PFSK-1 (cell line): Measurements from ENCODE around the gene POU3F3.

Experiments
- FOXP2 ChIP-seq: optimal IDR thresholded peaks from 2 replicates; pipeline ENCODE3; 2011; ENCODE audit warnings: borderline replicate concordance, control low read depth, inconsistent platforms; ENCODE audit not compliant: insufficient read depth; ENCODE audit errors: extremely low read length, extremely low read depth
- POLR2AphosphoS5 ChIP-seq: IDR thresholded peaks from 2 replicates; pipeline ENCODE4 v1.6.1; 2012; ENCODE audit warnings: low read depth, mild to moderate bottlenecking, control low read depth, low read length, moderate library complexity
- SIN3A ChIP-seq: IDR thresholded peaks from 2 replicates; pipeline ENCODE4 v1.6.1; 2012; ENCODE audit warnings: mild to moderate bottlenecking, low read length, moderate library complexity, borderline replicate concordance; ENCODE audit not compliant: insufficient read depth
- TAF1 ChIP-seq: IDR thresholded peaks from 2 replicates; pipeline ENCODE4 v1.6.1; 2012; ENCODE audit warnings: low read length, control low read depth, borderline replicate concordance; ENCODE audit not compliant: insufficient read depth
- TF ChIP-seq, protein P1 (sequence below), 2 experiments: IDR thresholded peaks; 2 replicates each; pipeline versions ENCODE4 v1.6.1 to v1.8.0; 2011 to 2012; ENCODE audit warnings: low read depth in 2 of 2, low read length in 2 of 2, control low read depth in 1 of 2, inconsistent platforms in 1 of 2, mild to moderate bottlenecking in 1 of 2, moderate library complexity in 1 of 2; ENCODE audit not compliant: insufficient read depth in 1 of 2

DNA sequence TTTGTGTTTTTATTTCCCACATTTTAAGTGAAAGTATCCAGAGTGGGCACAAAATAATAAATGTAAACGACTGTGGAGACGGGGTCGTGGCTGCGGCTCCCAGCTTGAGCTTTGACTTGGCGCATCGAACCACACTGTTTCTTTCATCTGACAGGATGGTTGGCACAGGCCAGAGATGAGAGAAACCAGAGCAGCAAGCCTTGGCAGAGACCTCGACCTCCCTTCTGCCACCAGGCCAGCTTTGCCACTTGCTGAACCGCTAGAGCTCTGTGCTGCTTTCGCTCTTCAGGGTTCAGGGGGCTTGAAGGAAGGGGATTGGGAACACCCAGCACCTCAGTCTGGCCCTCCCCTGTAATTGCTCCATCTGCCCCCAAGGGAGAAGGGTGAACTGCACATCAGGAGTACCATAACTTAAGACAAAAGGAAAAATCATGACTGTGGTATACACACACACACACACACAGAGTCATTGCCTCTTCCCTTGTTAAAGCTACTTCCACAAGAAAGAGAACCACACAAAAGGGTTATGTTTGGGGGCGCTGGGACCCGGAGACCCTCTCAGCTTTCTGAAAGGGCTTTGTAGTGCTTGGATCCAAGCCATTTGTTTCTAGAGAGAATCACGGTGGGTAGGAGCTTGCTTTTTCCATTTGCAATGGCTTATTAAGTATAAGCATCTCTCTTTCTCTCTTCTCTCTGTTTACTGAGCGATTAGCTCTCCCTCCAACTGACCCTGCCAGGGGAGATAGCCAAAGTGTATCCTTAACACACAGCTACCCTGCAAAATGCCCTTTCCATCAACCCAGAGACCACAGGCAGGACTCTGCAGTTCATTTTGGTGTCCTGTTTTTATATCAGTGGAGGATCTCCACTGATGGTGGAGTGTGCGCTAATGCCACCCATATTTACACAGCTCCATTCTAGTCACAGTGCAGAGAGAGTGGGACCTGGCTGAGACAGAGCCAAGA lies 23.0 kb downstream of the POU3F3 start:
- no peak for TF ChIP-seq TAF1
- no peak for TF ChIP-seq POLR2AphosphoS5
- TF ChIP-seq SIN3A = no peak
- TF ChIP-seq, protein P1, sequence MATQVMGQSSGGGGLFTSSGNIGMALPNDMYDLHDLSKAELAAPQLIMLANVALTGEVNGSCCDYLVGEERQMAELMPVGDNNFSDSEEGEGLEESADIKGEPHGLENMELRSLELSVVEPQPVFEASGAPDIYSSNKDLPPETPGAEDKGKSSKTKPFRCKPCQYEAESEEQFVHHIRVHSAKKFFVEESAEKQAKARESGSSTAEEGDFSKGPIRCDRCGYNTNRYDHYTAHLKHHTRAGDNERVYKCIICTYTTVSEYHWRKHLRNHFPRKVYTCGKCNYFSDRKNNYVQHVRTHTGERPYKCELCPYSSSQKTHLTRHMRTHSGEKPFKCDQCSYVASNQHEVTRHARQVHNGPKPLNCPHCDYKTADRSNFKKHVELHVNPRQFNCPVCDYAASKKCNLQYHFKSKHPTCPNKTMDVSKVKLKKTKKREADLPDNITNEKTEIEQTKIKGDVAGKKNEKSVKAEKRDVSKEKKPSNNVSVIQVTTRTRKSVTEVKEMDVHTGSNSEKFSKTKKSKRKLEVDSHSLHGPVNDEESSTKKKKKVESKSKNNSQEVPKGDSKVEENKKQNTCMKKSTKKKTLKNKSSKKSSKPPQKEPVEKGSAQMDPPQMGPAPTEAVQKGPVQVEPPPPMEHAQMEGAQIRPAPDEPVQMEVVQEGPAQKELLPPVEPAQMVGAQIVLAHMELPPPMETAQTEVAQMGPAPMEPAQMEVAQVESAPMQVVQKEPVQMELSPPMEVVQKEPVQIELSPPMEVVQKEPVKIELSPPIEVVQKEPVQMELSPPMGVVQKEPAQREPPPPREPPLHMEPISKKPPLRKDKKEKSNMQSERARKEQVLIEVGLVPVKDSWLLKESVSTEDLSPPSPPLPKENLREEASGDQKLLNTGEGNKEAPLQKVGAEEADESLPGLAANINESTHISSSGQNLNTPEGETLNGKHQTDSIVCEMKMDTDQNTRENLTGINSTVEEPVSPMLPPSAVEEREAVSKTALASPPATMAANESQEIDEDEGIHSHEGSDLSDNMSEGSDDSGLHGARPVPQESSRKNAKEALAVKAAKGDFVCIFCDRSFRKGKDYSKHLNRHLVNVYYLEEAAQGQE (IDR thresholded peaks at IDR 0.05; ENCODE audit: insufficient read depth in 1 of 2, low read depth in 2 of 2, low read length in 2 of 2) = no peak
- no peak for TF ChIP-seq FOXP2
